ENCODE results near the gene SRP68. TPM values are rescaled to one million over a fixed set of nuclear protein-coding genes. Genes with fewer than 3 reads are reported as not detected.
"Not testable (repeated sequence)": the region's sequence is repeated elsewhere in the genome, so short reads cannot be mapped to it uniquely, and the experiment has no call there.

SRP68 gene
- total RNA-seq, 1 experiment from 2014 or later, result 90.7 TPM

DNA sequence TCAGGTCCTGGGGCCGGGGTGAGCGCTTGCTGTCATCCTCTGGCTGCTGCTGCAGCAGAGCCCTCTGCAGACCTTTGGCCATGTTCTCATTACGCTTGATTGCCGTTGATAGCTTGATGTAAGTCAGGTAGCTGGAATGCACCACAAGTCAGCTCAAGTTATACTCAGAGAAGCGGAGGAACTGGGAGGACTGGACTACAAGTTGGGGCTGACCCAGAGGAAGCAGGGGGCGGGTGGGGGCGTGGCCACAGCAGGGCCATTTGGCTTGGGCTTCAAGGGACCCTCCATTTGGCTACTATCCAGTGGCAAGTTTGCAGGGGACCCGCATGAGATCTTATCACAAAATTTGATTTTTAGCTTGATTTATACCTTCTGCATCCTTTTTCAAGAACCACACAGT lies 26.3 kb downstream of the SRP68 start (continued):
- TF ChIP-seq, protein P1, sequence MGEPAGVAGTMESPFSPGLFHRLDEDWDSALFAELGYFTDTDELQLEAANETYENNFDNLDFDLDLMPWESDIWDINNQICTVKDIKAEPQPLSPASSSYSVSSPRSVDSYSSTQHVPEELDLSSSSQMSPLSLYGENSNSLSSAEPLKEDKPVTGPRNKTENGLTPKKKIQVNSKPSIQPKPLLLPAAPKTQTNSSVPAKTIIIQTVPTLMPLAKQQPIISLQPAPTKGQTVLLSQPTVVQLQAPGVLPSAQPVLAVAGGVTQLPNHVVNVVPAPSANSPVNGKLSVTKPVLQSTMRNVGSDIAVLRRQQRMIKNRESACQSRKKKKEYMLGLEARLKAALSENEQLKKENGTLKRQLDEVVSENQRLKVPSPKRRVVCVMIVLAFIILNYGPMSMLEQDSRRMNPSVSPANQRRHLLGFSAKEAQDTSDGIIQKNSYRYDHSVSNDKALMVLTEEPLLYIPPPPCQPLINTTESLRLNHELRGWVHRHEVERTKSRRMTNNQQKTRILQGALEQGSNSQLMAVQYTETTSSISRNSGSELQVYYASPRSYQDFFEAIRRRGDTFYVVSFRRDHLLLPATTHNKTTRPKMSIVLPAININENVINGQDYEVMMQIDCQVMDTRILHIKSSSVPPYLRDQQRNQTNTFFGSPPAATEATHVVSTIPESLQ (CRISPR knock-in tag; IDR thresholded peaks at IDR 0.05), result no peak
- TF ChIP-seq, protein P2, sequence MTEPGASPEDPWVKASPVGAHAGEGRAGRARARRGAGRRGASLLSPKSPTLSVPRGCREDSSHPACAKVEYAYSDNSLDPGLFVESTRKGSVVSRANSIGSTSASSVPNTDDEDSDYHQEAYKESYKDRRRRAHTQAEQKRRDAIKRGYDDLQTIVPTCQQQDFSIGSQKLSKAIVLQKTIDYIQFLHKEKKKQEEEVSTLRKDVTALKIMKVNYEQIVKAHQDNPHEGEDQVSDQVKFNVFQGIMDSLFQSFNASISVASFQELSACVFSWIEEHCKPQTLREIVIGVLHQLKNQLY (CRISPR knock-in tag; IDR thresholded peaks at IDR 0.05), result no peak
- TF ChIP-seq, protein P3, sequence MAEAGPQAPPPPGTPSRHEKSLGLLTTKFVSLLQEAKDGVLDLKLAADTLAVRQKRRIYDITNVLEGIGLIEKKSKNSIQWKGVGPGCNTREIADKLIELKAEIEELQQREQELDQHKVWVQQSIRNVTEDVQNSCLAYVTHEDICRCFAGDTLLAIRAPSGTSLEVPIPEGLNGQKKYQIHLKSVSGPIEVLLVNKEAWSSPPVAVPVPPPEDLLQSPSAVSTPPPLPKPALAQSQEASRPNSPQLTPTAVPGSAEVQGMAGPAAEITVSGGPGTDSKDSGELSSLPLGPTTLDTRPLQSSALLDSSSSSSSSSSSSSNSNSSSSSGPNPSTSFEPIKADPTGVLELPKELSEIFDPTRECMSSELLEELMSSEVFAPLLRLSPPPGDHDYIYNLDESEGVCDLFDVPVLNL (CRISPR knock-in tag; IDR thresholded peaks at IDR 0.05; ENCODE audit: borderline replicate concordance, low read depth), result no peak
- TF ChIP-seq RELA (CRISPR knock-in tag; IDR thresholded peaks at IDR 0.05; ENCODE audit: borderline replicate concordance) (no peak), FOXJ3 (CRISPR knock-in tag; IDR thresholded peaks at IDR 0.05; ENCODE audit: borderline replicate concordance) (no peak), CREM (CRISPR knock-in tag; IDR thresholded peaks at IDR 0.05) (no peak)

DNA sequence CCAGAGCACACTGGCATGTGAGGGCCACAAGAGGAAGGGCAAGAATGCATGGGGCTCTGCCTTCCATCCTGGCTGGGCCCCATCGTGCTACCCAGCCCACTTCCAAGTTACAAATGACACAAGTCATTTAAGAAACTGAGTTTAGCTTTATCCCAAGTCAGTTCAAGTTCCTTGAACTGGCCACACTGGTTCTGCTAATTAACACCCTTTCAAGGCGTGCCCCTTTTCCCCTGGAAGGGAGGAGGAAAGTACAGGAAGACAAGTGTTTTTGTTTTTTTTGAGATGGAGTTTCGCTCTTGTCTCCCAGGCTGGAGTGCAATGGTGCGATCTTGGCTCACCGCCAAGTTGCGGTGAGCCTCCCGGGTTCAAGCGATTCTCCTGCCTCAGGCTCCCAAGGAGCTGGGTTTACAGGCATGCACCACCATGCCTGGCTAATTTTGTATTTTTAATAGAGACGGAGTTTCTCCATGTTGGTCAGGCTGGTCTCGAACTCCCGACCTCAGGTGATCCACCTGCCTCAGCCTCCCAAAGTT lies 27.8 kb downstream of the SRP68 start:
- H3K9me3 Mint-ChIP-seq; CTCF ChIA-PET; POLR2A ChIA-PET; DNase-seq (ENCODE audit: low spot score); H3K27me3 Mint-ChIP-seq (ENCODE audit: low read depth); ATAC-seq; H3K4me3 Mint-ChIP-seq: not testable (repeated sequence)
- peaks cover 75% of the 10 kb centered on the region for H3K36me3 Mint-ChIP-seq
- H3K27ac Mint-ChIP-seq, result peak overlapping the region; percentile 6; the same call in 1 of the 2 replicates
- H3K4me1 Mint-ChIP-seq, result peaks cover 15% of the 10 kb centered on the region

DNA sequence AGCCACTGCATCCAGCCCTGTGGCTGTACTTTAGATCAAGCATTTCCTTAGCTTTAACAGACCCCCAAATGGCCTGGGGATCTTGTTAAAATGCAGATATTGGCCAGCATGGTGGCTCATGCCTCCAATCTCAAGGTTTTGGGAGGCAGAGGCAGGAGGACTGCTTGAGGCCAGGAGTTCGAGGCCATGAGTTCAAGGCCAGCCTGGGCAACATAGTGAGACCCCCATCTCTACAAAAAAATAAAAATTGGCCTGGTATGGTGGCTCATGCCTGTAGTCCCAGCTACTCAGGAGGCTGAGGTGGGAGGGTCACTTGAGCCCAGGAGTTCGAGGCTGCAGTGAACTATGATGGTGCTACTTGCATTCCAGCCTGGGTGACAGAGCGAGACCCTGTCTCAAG lies 29.4 kb downstream of the SRP68 start:
- H3K36me3 Mint-ChIP-seq, result peaks cover 74% of the 10 kb centered on the region
- ATAC-seq; H3K9me3 Mint-ChIP-seq; H3K27ac Mint-ChIP-seq; POLR2A ChIA-PET; H3K4me3 Mint-ChIP-seq; DNase-seq (ENCODE audit: low spot score); H3K27me3 Mint-ChIP-seq (ENCODE audit: low read depth): not testable (repeated sequence)
- TF ChIP-seq ZNF121 (CRISPR knock-in tag; IDR thresholded peaks at IDR 0.05), result peak; percentile 75; the same call in 1 of the 2 replicates
- CTCF ChIA-PET, result interaction anchor here (1.7 to 3.2 kb wide), 2 partner anchors 29 to 42 kb away, joined by 5 to 17 read pairs; partner anchors contain the start of gene CDK3
- H3K4me1 Mint-ChIP-seq, result peaks cover 11% of the 10 kb centered on the region

DNA sequence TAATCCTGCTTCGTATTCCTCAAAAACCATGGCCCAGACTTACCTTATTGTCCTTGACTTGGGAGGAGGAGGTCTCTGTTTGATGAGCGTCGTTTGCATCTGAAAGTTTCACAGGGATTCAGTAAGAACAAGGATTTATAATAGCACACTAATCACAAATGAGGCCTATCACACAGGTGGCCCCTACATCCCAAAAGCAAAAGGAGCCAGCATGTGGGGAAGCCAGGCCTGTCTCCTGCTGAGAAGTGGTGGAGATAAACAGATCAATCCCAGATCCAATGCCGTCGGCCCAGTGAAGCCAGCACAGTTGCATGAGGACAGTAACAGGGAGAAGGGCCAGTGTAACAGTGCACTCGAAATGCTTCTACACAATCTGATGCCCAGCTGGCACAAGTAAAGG lies 31.9 kb downstream of the SRP68 start:
- no peaks in the 10 kb centered on the region for H3K9me3 Mint-ChIP-seq
- peak overlapping the region; percentile 91 for H3K27ac Mint-ChIP-seq
- CTCF ChIA-PET, result interaction anchor here (0.6 to 3.2 kb wide), 5 partner anchors 17 to 239 kb away, joined by 3 to 17 read pairs (median 5); no protein-coding TSS in a partner anchor
- no peak overlapping the region for H3K4me3 Mint-ChIP-seq
- ATAC-seq (peak; percentile 35), DNase-seq (ENCODE audit: low spot score) (no peak)
- H3K4me1 Mint-ChIP-seq, result peaks cover 20% of the 10 kb centered on the region
- peaks cover 60% of the 10 kb centered on the region for H3K36me3 Mint-ChIP-seq
- POLR2A ChIA-PET, result no interaction called here
- TF ChIP-seq TCF7 (CRISPR knock-in tag; IDR thresholded peaks at IDR 0.05; ENCODE audit: low read depth) (no peak), ZNF423 (CRISPR knock-in tag; IDR thresholded peaks at IDR 0.05) (0 out of 2 replicates have a peak, but pooled peaks have one; percentile 6)
- H3K27me3 Mint-ChIP-seq (ENCODE audit: low read depth), result no peaks in the 10 kb centered on the region

DNA sequence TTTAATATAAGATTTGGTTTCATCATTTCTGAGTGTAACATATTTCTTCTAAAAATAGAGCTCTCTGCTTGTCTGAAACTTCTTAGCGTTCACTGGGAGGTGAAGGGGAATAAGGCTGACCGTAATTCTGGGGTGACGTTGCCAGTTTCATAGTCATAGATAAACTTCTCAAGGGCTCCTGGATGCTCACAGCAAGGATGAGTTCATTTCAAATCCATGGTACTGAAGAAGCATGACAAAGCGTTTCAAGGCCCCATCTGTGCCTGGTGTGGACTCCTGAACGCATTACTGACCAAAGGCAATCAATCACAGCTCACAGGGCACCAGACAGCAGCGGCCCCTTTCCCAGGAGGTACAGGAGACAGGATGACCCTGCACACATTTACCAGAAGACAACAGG lies 33.2 kb downstream of the SRP68 start:
- peaks cover 47% of the 10 kb centered on the region for H3K36me3 Mint-ChIP-seq
- CTCF ChIA-PET, result interaction anchor here (0.9 to 1.0 kb wide), 2 partner anchors 25 to 34 kb away, joined by 3 to 5 read pairs; no protein-coding TSS in a partner anchor
- TF ChIP-seq, protein P4, sequence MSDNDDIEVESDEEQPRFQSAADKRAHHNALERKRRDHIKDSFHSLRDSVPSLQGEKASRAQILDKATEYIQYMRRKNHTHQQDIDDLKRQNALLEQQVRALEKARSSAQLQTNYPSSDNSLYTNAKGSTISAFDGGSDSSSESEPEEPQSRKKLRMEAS (CRISPR knock-in tag; IDR thresholded peaks at IDR 0.05), result no peak
- TF ChIP-seq JUN (CRISPR knock-in tag; IDR thresholded peaks at IDR 0.05), result no peak
- TF ChIP-seq, protein P5, sequence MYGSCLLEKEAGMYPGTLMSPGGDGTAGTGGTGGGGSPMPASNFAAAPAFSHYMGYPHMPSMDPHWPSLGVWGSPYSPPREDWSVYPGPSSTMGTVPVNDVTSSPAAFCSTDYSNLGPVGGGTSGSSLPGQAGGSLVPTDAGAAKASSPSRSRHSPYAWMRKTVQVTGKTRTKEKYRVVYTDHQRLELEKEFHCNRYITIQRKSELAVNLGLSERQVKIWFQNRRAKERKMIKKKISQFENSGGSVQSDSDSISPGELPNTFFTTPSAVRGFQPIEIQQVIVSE (CRISPR knock-in tag; IDR thresholded peaks at IDR 0.05; ENCODE audit: borderline replicate concordance), result no peak
- TF ChIP-seq IRF2 (CRISPR knock-in tag; IDR thresholded peaks at IDR 0.05; ENCODE audit: borderline replicate concordance, low read depth), result no peak
- TF ChIP-seq ETV6 (CRISPR knock-in tag; IDR thresholded peaks at IDR 0.05), result no peak
- no peak for TF ChIP-seq ZNF396 (CRISPR knock-in tag; IDR thresholded peaks at IDR 0.05; ENCODE audit: borderline replicate concordance)
- TF ChIP-seq, protein P6, sequence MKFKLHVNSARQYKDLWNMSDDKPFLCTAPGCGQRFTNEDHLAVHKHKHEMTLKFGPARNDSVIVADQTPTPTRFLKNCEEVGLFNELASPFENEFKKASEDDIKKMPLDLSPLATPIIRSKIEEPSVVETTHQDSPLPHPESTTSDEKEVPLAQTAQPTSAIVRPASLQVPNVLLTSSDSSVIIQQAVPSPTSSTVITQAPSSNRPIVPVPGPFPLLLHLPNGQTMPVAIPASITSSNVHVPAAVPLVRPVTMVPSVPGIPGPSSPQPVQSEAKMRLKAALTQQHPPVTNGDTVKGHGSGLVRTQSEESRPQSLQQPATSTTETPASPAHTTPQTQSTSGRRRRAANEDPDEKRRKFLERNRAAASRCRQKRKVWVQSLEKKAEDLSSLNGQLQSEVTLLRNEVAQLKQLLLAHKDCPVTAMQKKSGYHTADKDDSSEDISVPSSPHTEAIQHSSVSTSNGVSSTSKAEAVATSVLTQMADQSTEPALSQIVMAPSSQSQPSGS (CRISPR knock-in tag; IDR thresholded peaks at IDR 0.05; ENCODE audit: borderline replicate concordance, low read depth), result no peak
- TF ChIP-seq NR1H2 (CRISPR knock-in tag; IDR thresholded peaks at IDR 0.05), result no peak
- TF ChIP-seq, protein P7, sequence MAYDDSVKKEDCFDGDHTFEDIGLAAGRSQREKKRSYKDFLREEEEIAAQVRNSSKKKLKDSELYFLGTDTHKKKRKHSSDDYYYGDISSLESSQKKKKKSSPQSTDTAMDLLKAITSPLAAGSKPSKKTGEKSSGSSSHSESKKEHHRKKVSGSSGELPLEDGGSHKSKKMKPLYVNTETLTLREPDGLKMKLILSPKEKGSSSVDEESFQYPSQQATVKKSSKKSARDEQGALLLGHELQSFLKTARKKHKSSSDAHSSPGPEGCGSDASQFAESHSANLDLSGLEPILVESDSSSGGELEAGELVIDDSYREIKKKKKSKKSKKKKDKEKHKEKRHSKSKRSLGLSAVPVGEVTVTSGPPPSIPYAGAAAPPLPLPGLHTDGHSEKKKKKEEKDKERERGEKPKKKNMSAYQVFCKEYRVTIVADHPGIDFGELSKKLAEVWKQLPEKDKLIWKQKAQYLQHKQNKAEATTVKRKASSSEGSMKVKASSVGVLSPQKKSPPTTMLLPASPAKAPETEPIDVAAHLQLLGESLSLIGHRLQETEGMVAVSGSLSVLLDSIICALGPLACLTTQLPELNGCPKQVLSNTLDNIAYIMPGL (CRISPR knock-in tag; IDR thresholded peaks at IDR 0.05), result no peak

More for the DNA sequence above, 33.2 kb downstream of the SRP68 start:
- Mint-ChIP-seq H3K27me3 (ENCODE audit: low read depth) (no peaks in the 10 kb centered on the region), H3K9me3 (no peaks in the 10 kb centered on the region), H3K27ac (no peak overlapping the region), H3K4me1 (peaks cover 20% of the 10 kb centered on the region), H3K4me3 (no peak overlapping the region)
- DNase-seq (ENCODE audit: low spot score) (no peak), ATAC-seq (no peak)
- POLR2A ChIA-PET, result no interaction called here
